ENCODE measurements around the gene MAFG.

Gene MAFG

GRCh38 chr17:81868674-81869220, 58.8 kb downstream of the MAFG start:
- DNase-seq (ENCODE audit: low read depth in 2 of 2): no peak

Measured in stimulated activated CD8-positive, alpha-beta memory T cell treated with anti-CD3 and anti-CD28 coated beads, Interleukin-15, amount 100 ng/mL, for 48 hours (primary cell).